Fibroblast of lung (primary cell): ENCODE data around the gene GOLGA6L1.

ENCODE experiments used
- CTCF ChIP-seq, 2 donors: IDR thresholded peaks in 1 of 2; conservative IDR thresholded peaks in 1 of 2; 1 replicate in 1 of 2; 2 replicates in 1 of 2; pipeline ENCODE4 v1.5.1; 2011 to 2012; ENCODE audit warnings: low read length in 2 of 2, control low read depth in 1 of 2, inconsistent platforms in 1 of 2, low read depth in 1 of 2, mild to moderate bottlenecking in 1 of 2
- EZH2 ChIP-seq: IDR thresholded peaks from 2 replicates; pipeline ENCODE4 v1.5.1; 2012; ENCODE audit warnings: low read length, control low read depth, mild to moderate bottlenecking; ENCODE audit errors: missing control alignments

GRCh38 chr15:23095796-23096195 is 40.8 kb downstream of the GOLGA6L1 start:
- TF ChIP-seq CTCF (conservative IDR thresholded peaks at IDR 0.05 in 1 of 2, IDR thresholded peaks at IDR 0.05 in 1 of 2; ENCODE audit: low read depth in 1 of 2, low read length in 2 of 2) = no peak
- no peak for TF ChIP-seq EZH2
